ENCODE measurements around the gene CCS.

Gene CCS

DNA sequence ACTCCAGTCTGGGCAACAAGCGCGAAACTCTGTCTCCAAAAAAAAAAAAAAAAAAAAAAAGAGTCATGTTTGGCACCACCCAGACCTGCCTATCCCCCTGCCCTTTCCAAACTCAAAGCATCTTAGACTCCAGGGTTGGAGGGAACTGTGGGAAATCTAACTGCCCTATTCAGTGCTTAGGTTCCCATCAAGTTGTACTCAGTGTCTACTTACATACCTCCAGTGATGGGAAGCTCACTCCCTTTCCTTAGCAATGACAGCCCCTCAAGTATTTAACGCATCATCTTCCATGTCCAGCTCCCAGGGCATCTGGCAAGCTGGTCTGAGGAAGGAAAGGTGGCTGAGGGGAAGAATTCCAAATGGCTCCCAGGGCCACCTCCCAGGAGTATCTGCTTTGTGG, 43.3 kb upstream of the CCS start:
- Histone ChIP-seq H3K27ac (ENCODE audit: low read depth, low read length) (no peak overlapping the region), H3K9me3 (ENCODE audit: control insufficient read depth, insufficient read depth, low read depth, low read length) (no peaks in the 10 kb centered on the region), H3K36me3 (ENCODE audit: control insufficient read depth, insufficient read depth, low read length) (peaks cover 16% of the 10 kb centered on the region), H3K4me1 (ENCODE audit: control insufficient read depth, insufficient read depth, low read length) (peaks cover 18% of the 10 kb centered on the region), H3K9ac (ENCODE audit: low read length) (no peak overlapping the region), H3K27me3 (ENCODE audit: control insufficient read depth, insufficient read depth, low read length) (no peaks in the 10 kb centered on the region), H3K4me3 (ENCODE audit: low read depth, low read length) (no peak overlapping the region)

DNA sequence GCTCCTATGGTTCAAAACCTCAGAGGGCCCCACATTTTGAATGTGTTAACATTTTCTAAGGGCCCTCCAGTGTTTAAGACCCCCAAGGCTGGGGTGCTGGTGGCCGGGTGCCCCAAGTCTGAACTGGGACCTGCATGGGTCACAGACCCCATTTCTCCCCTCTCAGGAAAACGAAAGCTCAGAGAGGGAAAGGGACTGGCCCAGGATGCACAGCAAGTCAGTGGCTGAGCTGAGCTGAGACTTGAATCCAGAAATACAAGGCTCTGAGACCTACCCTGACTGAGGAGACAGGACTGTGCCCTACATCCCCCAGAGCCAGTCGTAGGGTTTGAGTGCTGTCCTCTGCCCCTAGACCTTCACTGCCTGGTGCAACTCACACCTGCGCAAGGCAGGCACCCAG, 42.1 kb upstream of the CCS start:
- H3K27ac ChIP-seq (ENCODE audit: low read depth, low read length), result no peak overlapping the region
- H3K9ac ChIP-seq (ENCODE audit: low read length), result no peak overlapping the region
- no peaks in the 10 kb centered on the region for H3K27me3 ChIP-seq (ENCODE audit: control insufficient read depth, insufficient read depth, low read length)
- H3K36me3 ChIP-seq (ENCODE audit: control insufficient read depth, insufficient read depth, low read length), result peaks cover 26% of the 10 kb centered on the region
- H3K9me3 ChIP-seq (ENCODE audit: control insufficient read depth, insufficient read depth, low read depth, low read length), result no peaks in the 10 kb centered on the region
- peaks cover 18% of the 10 kb centered on the region for H3K4me1 ChIP-seq (ENCODE audit: control insufficient read depth, insufficient read depth, low read length)
- H3K4me3 ChIP-seq (ENCODE audit: low read depth, low read length), result no peak overlapping the region

DNA sequence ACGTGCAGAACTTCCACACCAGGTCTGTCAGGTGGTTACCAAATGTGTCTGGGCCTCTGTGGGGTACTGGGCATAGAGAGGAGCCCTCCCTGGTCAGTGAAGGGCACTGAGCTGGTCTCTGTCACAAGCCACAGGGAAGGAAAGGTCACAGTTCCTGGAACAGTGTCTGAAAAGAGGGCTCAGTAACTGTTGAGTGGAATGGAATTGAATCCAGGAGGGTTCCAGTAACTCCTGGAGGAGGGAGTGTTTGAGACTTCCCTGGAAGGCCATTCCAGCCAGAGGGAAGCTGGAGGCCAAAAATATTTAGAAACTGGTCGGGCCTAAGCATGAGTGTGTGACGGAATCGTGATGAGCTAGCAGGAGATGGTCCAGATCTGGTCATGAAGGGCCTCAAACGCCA, 38.4 kb upstream of the CCS start:
- H3K36me3 ChIP-seq (ENCODE audit: control insufficient read depth, insufficient read depth, low read length), result peaks cover 52% of the 10 kb centered on the region
- no peaks in the 10 kb centered on the region for H3K27me3 ChIP-seq (ENCODE audit: control insufficient read depth, insufficient read depth, low read length)
- peaks cover 5% of the 10 kb centered on the region for H3K4me1 ChIP-seq (ENCODE audit: control insufficient read depth, insufficient read depth, low read length)
- no peak overlapping the region for H3K9ac ChIP-seq (ENCODE audit: low read length)
- H3K9me3 ChIP-seq (ENCODE audit: control insufficient read depth, insufficient read depth, low read depth, low read length), result no peaks in the 10 kb centered on the region
- no peak overlapping the region for H3K4me3 ChIP-seq (ENCODE audit: low read depth, low read length)
- H3K27ac ChIP-seq (ENCODE audit: low read depth, low read length), result no peak overlapping the region

- peaks cover 5% of the 10 kb centered on the region for H3K4me1 ChIP-seq (ENCODE audit: control insufficient read depth, insufficient read depth, low read length)
- no peaks in the 10 kb centered on the region for H3K9me3 ChIP-seq (ENCODE audit: control insufficient read depth, insufficient read depth, low read depth, low read length)
- H3K4me3 ChIP-seq (ENCODE audit: low read depth, low read length), result no peak overlapping the region
- no peak overlapping the region for H3K27ac ChIP-seq (ENCODE audit: low read depth, low read length)
- no peak overlapping the region for H3K9ac ChIP-seq (ENCODE audit: low read length)
- H3K36me3 ChIP-seq (ENCODE audit: control insufficient read depth, insufficient read depth, low read length), result peaks cover 57% of the 10 kb centered on the region
- no peaks in the 10 kb centered on the region for H3K27me3 ChIP-seq (ENCODE audit: control insufficient read depth, insufficient read depth, low read length)
Observed at GRCh38 chr11:66555416-66555815, 37.6 kb upstream of the CCS start.

GRCh38 chr11:66556086-66556485, 36.9 kb upstream of the CCS start:
- Histone ChIP-seq H3K36me3 (ENCODE audit: control insufficient read depth, insufficient read depth, low read length) (peaks cover 62% of the 10 kb centered on the region), H3K27me3 (ENCODE audit: control insufficient read depth, insufficient read depth, low read length) (no peaks in the 10 kb centered on the region), H3K4me1 (ENCODE audit: control insufficient read depth, insufficient read depth, low read length) (peaks cover 5% of the 10 kb centered on the region), H3K27ac (ENCODE audit: low read depth, low read length) (no peak overlapping the region), H3K9ac (ENCODE audit: low read length) (no peak overlapping the region), H3K9me3 (ENCODE audit: control insufficient read depth, insufficient read depth, low read depth, low read length) (no peaks in the 10 kb centered on the region), H3K4me3 (ENCODE audit: low read depth, low read length) (no peak overlapping the region)

- Histone ChIP-seq H3K9me3 (ENCODE audit: control insufficient read depth, insufficient read depth, low read depth, low read length) (no peaks in the 10 kb centered on the region), H3K4me1 (ENCODE audit: control insufficient read depth, insufficient read depth, low read length) (peaks cover 5% of the 10 kb centered on the region), H3K36me3 (ENCODE audit: control insufficient read depth, insufficient read depth, low read length) (peaks cover 74% of the 10 kb centered on the region), H3K27me3 (ENCODE audit: control insufficient read depth, insufficient read depth, low read length) (no peaks in the 10 kb centered on the region), H3K27ac (ENCODE audit: low read depth, low read length) (no peak overlapping the region), H3K4me3 (ENCODE audit: low read depth, low read length) (no peak overlapping the region), H3K9ac (ENCODE audit: low read length) (no peak overlapping the region)
Observed at GRCh38 chr11:66557733-66558326, 35.2 kb upstream of the CCS start.

GRCh38 chr11:66559142-66559865, 33.7 kb upstream of the CCS start:
- H3K9me3 ChIP-seq (ENCODE audit: control insufficient read depth, insufficient read depth, low read depth, low read length), result no peaks in the 10 kb centered on the region
- peaks cover 83% of the 10 kb centered on the region for H3K36me3 ChIP-seq (ENCODE audit: control insufficient read depth, insufficient read depth, low read length)
- H3K27ac ChIP-seq (ENCODE audit: low read depth, low read length), result no peak overlapping the region
- no peak overlapping the region for H3K9ac ChIP-seq (ENCODE audit: low read length)
- peaks cover 5% of the 10 kb centered on the region for H3K4me1 ChIP-seq (ENCODE audit: control insufficient read depth, insufficient read depth, low read length)
- H3K4me3 ChIP-seq (ENCODE audit: low read depth, low read length), result no peak overlapping the region
- no peaks in the 10 kb centered on the region for H3K27me3 ChIP-seq (ENCODE audit: control insufficient read depth, insufficient read depth, low read length)

- Histone ChIP-seq H3K27ac (ENCODE audit: low read depth, low read length) (no peak overlapping the region), H3K9me3 (ENCODE audit: control insufficient read depth, insufficient read depth, low read depth, low read length) (no peaks in the 10 kb centered on the region), H3K27me3 (ENCODE audit: control insufficient read depth, insufficient read depth, low read length) (no peaks in the 10 kb centered on the region), H3K36me3 (ENCODE audit: control insufficient read depth, insufficient read depth, low read length) (peaks cover 78% of the 10 kb centered on the region), H3K4me1 (ENCODE audit: control insufficient read depth, insufficient read depth, low read length) (peaks cover 5% of the 10 kb centered on the region), H3K9ac (ENCODE audit: low read length) (no peak overlapping the region), H3K4me3 (ENCODE audit: low read depth, low read length) (no peak overlapping the region)
Observed at GRCh38 chr11:66559866-66560676, 32.9 kb upstream of the CCS start.

DNA sequence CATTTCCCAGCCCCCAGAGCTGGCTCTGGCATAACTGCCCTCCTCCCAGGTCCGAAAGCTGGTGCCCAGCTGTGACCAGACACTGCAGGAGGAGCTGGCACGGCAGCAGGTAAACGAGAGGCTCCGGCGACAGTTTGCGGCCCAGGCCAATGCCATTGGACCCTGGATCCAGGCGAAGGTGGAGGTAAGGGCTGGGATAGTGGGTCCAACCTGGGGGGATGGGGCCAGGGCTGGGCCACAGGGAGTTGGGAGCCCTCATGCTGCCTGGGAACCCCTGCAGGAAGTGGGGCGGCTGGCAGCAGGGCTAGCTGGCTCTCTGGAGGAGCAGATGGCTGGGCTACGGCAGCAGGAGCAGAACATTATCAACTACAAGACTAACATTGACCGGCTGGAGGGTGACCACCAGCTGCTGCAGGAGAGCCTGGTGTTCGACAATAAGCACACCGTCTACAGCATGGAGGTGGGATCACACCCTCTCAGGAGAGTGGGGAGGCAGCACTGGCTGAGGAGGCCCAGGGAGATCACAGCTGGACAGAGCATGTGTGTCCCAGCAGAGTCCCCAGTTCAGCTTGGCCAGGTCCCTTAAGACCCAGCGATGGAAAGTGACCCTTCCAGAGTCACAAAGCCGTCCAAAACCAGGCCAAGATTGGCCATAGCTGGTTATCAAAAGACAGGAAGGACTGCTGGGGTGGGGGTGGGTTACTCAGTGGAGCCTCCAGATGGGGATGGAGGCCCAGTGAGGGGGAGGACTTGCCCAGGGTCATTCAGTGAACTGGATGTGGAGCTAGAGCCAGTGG, 31.6 kb upstream of the CCS start:
- H3K4me3 ChIP-seq (ENCODE audit: low read depth, low read length), result no peak overlapping the region
- no peak overlapping the region for H3K9ac ChIP-seq (ENCODE audit: low read length)
- H3K27me3 ChIP-seq (ENCODE audit: control insufficient read depth, insufficient read depth, low read length), result no peaks in the 10 kb centered on the region
- H3K36me3 ChIP-seq (ENCODE audit: control insufficient read depth, insufficient read depth, low read length), result peaks cover 71% of the 10 kb centered on the region
- H3K4me1 ChIP-seq (ENCODE audit: control insufficient read depth, insufficient read depth, low read length), result peaks cover 5% of the 10 kb centered on the region
- no peaks in the 10 kb centered on the region for H3K9me3 ChIP-seq (ENCODE audit: control insufficient read depth, insufficient read depth, low read depth, low read length)
- no peak overlapping the region for H3K27ac ChIP-seq (ENCODE audit: low read depth, low read length)

GRCh38 chr11:66561975-66562248, 31.1 kb upstream of the CCS start:
- H3K9ac ChIP-seq (ENCODE audit: low read length), result no peak overlapping the region
- no peaks in the 10 kb centered on the region for H3K27me3 ChIP-seq (ENCODE audit: control insufficient read depth, insufficient read depth, low read length)
- H3K9me3 ChIP-seq (ENCODE audit: control insufficient read depth, insufficient read depth, low read depth, low read length), result no peaks in the 10 kb centered on the region
- H3K4me3 ChIP-seq (ENCODE audit: low read depth, low read length), result no peak overlapping the region
- H3K36me3 ChIP-seq (ENCODE audit: control insufficient read depth, insufficient read depth, low read length), result peaks cover 71% of the 10 kb centered on the region
- H3K27ac ChIP-seq (ENCODE audit: low read depth, low read length), result no peak overlapping the region
- H3K4me1 ChIP-seq (ENCODE audit: control insufficient read depth, insufficient read depth, low read length), result peaks cover 5% of the 10 kb centered on the region

GRCh38 chr11:66562275-66562674, 30.7 kb upstream of the CCS start:
- H3K4me3 ChIP-seq (ENCODE audit: low read depth, low read length), result no peak overlapping the region
- H3K9ac ChIP-seq (ENCODE audit: low read length), result no peak overlapping the region
- H3K27me3 ChIP-seq (ENCODE audit: control insufficient read depth, insufficient read depth, low read length), result no peaks in the 10 kb centered on the region; the same call in 1 of the 2 replicates
- H3K4me1 ChIP-seq (ENCODE audit: control insufficient read depth, insufficient read depth, low read length), result peaks cover 5% of the 10 kb centered on the region
- peaks cover 67% of the 10 kb centered on the region for H3K36me3 ChIP-seq (ENCODE audit: control insufficient read depth, insufficient read depth, low read length)
- no peaks in the 10 kb centered on the region for H3K9me3 ChIP-seq (ENCODE audit: control insufficient read depth, insufficient read depth, low read depth, low read length)
- no peak overlapping the region for H3K27ac ChIP-seq (ENCODE audit: low read depth, low read length)

All from HUES6 (cell line).